GM21423 (cell line): ENCODE results near the gene RAPGEF4.

Experiments used
- ATAC-seq: cut with Tn5 transposase; IDR thresholded peaks from one replicate; pipeline ENCODE4 v1.9.1; 2021; ENCODE audit warnings: mild to moderate bottlenecking, moderate library complexity; ENCODE audit not compliant: unreplicated experiment

RAPGEF4 gene

GRCh38 chr2:172856606-172857005 is 121.0 kb downstream of the RAPGEF4 start:
- ATAC-seq: no peak

GRCh38 chr2:172858473-172858745 is 122.8 kb downstream of the RAPGEF4 start:
- ATAC-seq: no peak

GRCh38 chr2:172859581-172860335 is 124.1 kb downstream of the RAPGEF4 start:
- no peak for ATAC-seq

GRCh38 chr2:172860336-172860707 is 124.7 kb downstream of the RAPGEF4 start:
- ATAC-seq: no peak

GRCh38 chr2:172861098-172861497 is 125.5 kb downstream of the RAPGEF4 start:
- no peak for ATAC-seq

GRCh38 chr2:172861656-172862476 is 126.2 kb downstream of the RAPGEF4 start:
- no peak for ATAC-seq

- ATAC-seq: no peak
Observed at GRCh38 chr2:172863341-172863740, 127.7 kb downstream of the RAPGEF4 start.

GRCh38 chr2:172864182-172864581 is 128.5 kb downstream of the RAPGEF4 start:
- no peak for ATAC-seq

GRCh38 chr2:172865422-172865821 is 129.8 kb downstream of the RAPGEF4 start:
- no peak for ATAC-seq

- no peak for ATAC-seq
Observed at GRCh38 chr2:172869861-172870260, 134.2 kb downstream of the RAPGEF4 start.

- ATAC-seq: no peak
Observed at GRCh38 chr2:172870396-172870795, 134.8 kb downstream of the RAPGEF4 start.

GRCh38 chr2:172877826-172878225 is 142.2 kb downstream of the RAPGEF4 start:
- no peak for ATAC-seq

GRCh38 chr2:172878260-172878659 is 142.6 kb downstream of the RAPGEF4 start:
- ATAC-seq: no peak

GRCh38 chr2:172884336-172884735 is 148.7 kb downstream of the RAPGEF4 start:
- ATAC-seq: no peak

GRCh38 chr2:172885996-172886395 is 150.4 kb downstream of the RAPGEF4 start:
- no peak for ATAC-seq

- no peak for ATAC-seq
Observed at GRCh38 chr2:172887280-172887679, 151.6 kb downstream of the RAPGEF4 start.

- no peak for ATAC-seq
Observed at GRCh38 chr2:172888714-172889669, 153.3 kb downstream of the RAPGEF4 start.

- no peak for ATAC-seq
Observed at GRCh38 chr2:172889768-172890430, 154.3 kb downstream of the RAPGEF4 start.

GRCh38 chr2:172893111-172893510 is 157.5 kb downstream of the RAPGEF4 start:
- no peak for ATAC-seq

- no peak for ATAC-seq
Observed at GRCh38 chr2:172893671-172894070, 158.0 kb downstream of the RAPGEF4 start.
